Neural crest cell (in vitro differentiated cells): ENCODE measurements around the gene GALNT11. TPM values are rescaled to one million over a fixed set of nuclear protein-coding genes. Genes with fewer than 3 reads are reported as not detected.

Source experiments
- DNase-seq: peaks from one replicate; pipeline ENCODE4 v3.0.0; 2021; ENCODE audit warnings: low read depth, mixed read lengths, low spot score
- H3K27ac Mint-ChIP-seq: one replicate; pipeline ENCODE4 v1.8.0; 2021; ENCODE audit warnings: mild to moderate bottlenecking, mixed read lengths; ENCODE audit not compliant: unreplicated experiment
- H3K27me3 Mint-ChIP-seq: 2 replicates; pipeline ENCODE4 v1.8.0; 2021; ENCODE audit warnings: low read depth, mild to moderate bottlenecking, mixed read lengths
- H3K36me3 Mint-ChIP-seq: 2 replicates; pipeline ENCODE4 v1.8.0; 2021; ENCODE audit warnings: low read depth, mild to moderate bottlenecking, mixed read lengths
- H3K4me1 Mint-ChIP-seq: 2 replicates; pipeline ENCODE4 v1.8.0; 2021; ENCODE audit warnings: mixed read lengths
- H3K4me3 Mint-ChIP-seq: one replicate; pipeline ENCODE4 v1.8.0; 2021; ENCODE audit warnings: mild to moderate bottlenecking, mixed read lengths
- H3K9me3 Mint-ChIP-seq: 2 replicates; pipeline ENCODE4 v1.8.0; 2021; ENCODE audit warnings: mixed read lengths
- CTCF ChIP-seq: fragments of 200-600 bp; sonication (generic); conservative IDR thresholded peaks from 2 replicates; pipeline ENCODE4 v1.5.0; 2021; ENCODE audit warnings: antibody characterized with exemption, mild to moderate bottlenecking
- total RNA-seq: library from RNA; stranded (reverse); gene quantifications from 2 replicates; pipeline ENCODE4 v1.2.1, GENCODE V29; 2021

Gene GALNT11
- total RNA-seq, 1 donor from 2014 or later: 30.6 TPM

- TF ChIP-seq CTCF: no peak
- no peak overlapping the region for H3K27ac Mint-ChIP-seq
- peaks cover 52% of the 10 kb centered on the region for H3K36me3 Mint-ChIP-seq
Measured at GRCh38 chr7:152120776-152121175, 95.3 kb downstream of the GALNT11 start.

GRCh38 chr7:152121432-152121831, 96.0 kb downstream of the GALNT11 start:
- H3K9me3 Mint-ChIP-seq: peaks cover 7% of the 10 kb centered on the region
- peaks cover 53% of the 10 kb centered on the region for H3K36me3 Mint-ChIP-seq
- H3K27me3 Mint-ChIP-seq: no peaks in the 10 kb centered on the region
- no peaks in the 10 kb centered on the region for H3K4me1 Mint-ChIP-seq
- DNase-seq: no peak
- H3K27ac Mint-ChIP-seq: no peak overlapping the region
- no peak overlapping the region for H3K4me3 Mint-ChIP-seq
- no peak for TF ChIP-seq CTCF

More at GRCh38 chr7:152120776-152121175, 95.3 kb downstream of the GALNT11 start:
- Mint-ChIP-seq H3K9me3 (peaks cover 7% of the 10 kb centered on the region), H3K27me3 (no peaks in the 10 kb centered on the region), H3K4me1 (no peaks in the 10 kb centered on the region), H3K4me3 (no peak overlapping the region)
- DNase-seq: no peak

- Mint-ChIP-seq H3K4me3 (no peak overlapping the region), H3K36me3 (peaks cover 62% of the 10 kb centered on the region), H3K27me3 (no peaks in the 10 kb centered on the region), H3K4me1 (no peaks in the 10 kb centered on the region), H3K27ac (no peak overlapping the region), H3K9me3 (peaks cover 7% of the 10 kb centered on the region)
- no peak for TF ChIP-seq CTCF
- DNase-seq: no peak
Measured at GRCh38 chr7:152122540-152122939, 97.1 kb downstream of the GALNT11 start.

DNA sequence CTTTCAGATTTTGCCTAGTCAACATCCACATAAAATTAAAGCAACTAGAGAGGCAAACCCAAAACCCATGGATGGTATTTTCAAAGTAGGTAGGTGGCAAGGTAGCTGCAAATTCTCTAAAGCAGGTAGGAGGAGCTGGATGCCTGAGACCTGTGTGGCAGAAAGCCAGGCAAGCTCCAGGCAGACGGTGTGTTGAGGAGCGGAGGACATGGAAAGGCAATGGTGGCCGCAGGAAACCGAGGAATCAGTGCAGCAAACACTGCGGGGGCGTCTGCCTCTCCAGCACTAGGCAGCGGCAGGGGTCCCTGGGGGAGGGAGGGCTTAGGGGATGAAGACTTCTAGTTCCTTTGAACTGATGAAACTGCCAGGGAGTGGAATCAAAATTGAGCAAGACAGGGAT, 101.3 kb downstream of the GALNT11 start:
- peaks cover 53% of the 10 kb centered on the region for H3K36me3 Mint-ChIP-seq

GRCh38 chr7:152127229-152127628, 101.8 kb downstream of the GALNT11 start:
- H3K27me3 Mint-ChIP-seq: no peaks in the 10 kb centered on the region
- TF ChIP-seq CTCF: no peak
- H3K4me3 Mint-ChIP-seq: no peak overlapping the region
- no peak for DNase-seq
- peaks cover 54% of the 10 kb centered on the region for H3K36me3 Mint-ChIP-seq
- H3K4me1 Mint-ChIP-seq: no peaks in the 10 kb centered on the region
- no peak overlapping the region for H3K27ac Mint-ChIP-seq
- H3K9me3 Mint-ChIP-seq: peaks cover 7% of the 10 kb centered on the region

More for the DNA sequence above, 101.3 kb downstream of the GALNT11 start:
- Mint-ChIP-seq H3K4me1 (no peaks in the 10 kb centered on the region), H3K27ac (no peak overlapping the region), H3K27me3 (no peaks in the 10 kb centered on the region), H3K9me3 (peaks cover 7% of the 10 kb centered on the region), H3K4me3 (no peak overlapping the region)
- no peak for TF ChIP-seq CTCF
- no peak for DNase-seq

DNA sequence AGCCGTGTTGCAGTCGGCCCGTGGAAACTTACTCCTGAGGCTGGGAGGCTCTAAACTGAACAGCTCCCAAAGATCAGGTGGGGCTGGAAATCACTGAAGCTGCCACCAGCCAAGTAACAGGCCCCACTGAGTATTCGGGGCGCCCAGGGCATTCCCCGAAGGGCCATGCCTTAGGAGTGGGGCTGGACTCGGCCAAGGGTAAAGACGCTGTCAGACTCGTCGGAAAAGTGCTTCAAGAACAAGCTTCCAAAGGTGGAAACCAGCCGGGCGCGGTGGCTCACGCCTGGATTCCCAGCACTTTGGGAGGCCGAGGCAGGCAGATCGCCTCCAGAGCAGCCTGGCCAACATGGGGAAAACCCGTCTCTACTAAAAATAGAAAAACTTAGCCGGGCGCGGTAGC, 102.8 kb downstream of the GALNT11 start:
- Mint-ChIP-seq H3K4me3 (no peak overlapping the region), H3K4me1 (no peaks in the 10 kb centered on the region), H3K36me3 (peaks cover 46% of the 10 kb centered on the region), H3K27ac (no peak overlapping the region), H3K9me3 (peaks cover 7% of the 10 kb centered on the region), H3K27me3 (no peaks in the 10 kb centered on the region)
- TF ChIP-seq CTCF: no peak
- no peak for DNase-seq
